HG03039 (cell line): ENCODE results near the gene GPR15LG.
A peak's percentile ranks its signal among the peaks of the same experiment; 100 is the strongest.

Experiments used
- ATAC-seq: cut with Tn5 transposase; IDR thresholded peaks from one replicate; pipeline ENCODE4 v1.9.1; 2021; ENCODE audit warnings: mild to moderate bottlenecking, moderate library complexity; ENCODE audit not compliant: unreplicated experiment

Gene GPR15LG

DNA sequence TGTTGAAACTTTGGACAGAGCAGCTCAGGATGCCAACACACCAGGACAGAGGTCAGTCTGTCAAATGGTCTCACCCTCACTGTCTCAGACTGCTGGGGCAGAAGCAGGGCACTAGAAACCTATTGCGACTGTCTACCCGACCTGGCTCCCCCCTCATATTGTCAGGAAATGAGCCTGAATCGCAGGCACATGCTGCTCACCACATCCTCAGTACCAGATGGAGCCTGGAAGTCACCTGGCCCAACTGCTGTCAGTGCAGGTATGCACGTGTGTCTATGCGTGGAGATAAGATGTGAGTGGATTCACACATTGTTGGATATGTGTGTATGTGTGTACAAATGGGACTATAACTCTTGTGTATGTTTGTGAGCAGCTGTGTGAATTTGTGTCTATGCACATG, 17.5 kb downstream of the GPR15LG start:
- no peak for ATAC-seq

DNA sequence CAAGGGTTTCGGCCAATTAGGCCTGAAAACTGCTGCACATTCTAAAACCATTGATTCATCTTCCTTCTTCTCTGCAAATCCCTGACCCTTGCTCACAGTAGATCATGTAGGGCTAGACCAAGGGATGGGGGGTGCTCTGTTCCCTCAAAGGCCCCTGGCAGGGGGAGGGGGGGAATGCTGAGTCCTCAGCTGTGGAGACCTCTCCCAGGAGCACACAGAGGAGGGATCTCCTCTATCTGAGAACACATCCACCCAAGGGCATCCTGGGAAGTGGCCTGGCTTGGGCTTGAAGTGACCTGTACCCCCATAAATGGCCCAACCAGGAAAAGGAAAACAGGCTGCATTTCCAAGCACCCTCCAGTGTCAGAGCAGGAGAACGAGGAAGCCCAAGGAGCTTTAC, 19.7 kb downstream of the GPR15LG start:
- no peak for ATAC-seq

DNA sequence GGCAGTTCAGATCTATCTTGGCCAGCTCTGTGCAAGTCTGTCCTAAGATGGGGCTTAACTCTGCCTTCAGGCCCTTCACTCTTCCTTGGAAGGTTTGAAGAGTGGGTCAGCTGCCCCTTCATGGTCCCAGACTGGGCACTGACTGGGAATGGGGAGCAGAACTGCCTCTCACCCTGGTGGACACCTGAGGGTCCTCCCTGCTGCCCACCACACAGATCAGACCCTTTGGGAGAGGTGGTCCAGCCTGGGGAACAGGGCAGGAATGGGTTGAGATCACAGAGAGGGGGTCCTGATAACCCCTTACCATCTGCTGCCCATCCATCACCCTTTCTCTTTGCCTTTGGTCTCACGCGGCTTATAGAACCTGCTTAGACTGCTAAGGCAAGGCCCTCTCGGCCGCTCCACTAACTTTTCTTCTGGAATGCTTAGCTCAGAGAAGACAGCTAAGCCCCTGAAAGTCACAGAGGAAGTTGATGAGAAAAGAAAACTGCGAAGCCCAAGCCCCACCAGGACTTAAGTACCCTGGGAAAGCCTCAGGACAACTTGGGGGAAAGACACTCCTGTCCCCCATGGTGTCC, 20.3 kb downstream of the GPR15LG start:
- no peak for ATAC-seq

DNA sequence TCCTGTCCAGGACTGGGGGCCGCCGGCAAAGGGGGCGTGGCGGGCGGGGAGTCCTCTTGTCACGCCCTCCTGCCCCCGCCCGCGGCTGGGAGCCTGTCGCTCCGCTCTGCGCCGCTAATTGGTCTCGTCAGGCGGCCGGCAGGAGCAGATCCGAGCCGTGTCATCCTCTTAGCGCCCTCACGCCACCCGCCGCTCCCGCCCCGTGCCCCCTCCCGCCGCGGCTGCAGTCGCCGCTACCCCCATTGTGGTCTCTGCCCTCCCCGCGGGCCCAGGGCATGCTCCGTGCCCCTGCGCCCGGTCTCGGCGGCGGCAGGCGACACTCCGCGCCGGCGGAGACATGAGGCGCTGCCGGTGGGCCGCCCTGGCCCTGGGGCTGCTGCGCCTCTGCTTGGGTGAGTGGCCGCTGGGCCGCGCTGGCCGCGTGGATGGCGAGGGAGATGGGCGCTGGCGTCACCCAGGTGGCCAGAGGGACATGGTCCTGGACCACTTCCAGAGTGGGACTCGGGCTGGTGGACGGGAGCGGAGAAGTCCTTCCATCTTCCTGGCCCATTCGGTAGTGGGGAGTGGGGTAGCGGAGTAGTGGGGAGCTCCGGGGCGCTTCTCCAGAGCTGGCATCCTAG, 20.9 kb downstream of the GPR15LG start, which contains the start of gene CDHR1:
Gene CDHR1, plus strand, starts transcription at position 114 of the 620 bp plus-strand sequence. Its CDS starts 224 bp downstream, at position 338.
- ATAC-seq = peak; percentile 74

DNA sequence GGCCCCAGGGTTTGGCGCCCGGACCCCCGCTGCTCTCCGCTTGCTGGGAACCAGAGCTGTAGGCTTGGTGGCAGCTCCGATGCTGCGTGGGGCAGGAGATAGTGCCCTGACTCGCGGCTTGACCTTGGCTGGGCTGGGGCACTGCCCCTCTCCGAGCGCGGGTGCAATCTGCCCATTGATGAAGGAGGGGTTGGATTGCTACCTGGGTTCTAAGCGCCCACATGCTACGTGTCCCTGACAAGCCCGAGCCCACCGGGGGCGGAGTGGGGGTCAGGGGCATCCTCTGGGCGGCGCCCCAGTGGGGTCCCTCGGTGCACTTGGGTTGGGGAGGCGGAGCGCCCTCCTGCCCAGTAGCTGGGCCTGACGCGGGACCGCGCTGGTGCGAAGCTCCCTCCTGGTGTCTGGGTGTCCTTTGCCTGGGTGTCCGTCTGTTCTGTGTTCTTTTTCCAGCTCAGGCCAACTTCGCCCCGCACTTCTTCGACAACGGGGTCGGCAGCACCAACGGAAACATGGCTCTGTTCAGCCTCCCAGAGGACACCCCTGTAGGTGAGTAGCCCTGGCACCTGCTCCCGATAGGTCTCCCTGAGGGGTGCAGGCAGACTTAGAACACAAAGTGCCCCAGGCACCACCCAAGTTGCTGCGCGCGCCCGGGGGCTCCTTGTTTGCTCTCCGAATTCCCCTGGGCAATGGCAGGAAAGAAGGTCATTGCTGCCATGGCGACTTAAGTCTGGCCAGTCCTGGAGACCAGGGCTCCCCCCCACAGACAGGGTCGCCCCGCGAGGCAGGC, 21.6 kb downstream of the GPR15LG start:
- ATAC-seq = no peak

DNA sequence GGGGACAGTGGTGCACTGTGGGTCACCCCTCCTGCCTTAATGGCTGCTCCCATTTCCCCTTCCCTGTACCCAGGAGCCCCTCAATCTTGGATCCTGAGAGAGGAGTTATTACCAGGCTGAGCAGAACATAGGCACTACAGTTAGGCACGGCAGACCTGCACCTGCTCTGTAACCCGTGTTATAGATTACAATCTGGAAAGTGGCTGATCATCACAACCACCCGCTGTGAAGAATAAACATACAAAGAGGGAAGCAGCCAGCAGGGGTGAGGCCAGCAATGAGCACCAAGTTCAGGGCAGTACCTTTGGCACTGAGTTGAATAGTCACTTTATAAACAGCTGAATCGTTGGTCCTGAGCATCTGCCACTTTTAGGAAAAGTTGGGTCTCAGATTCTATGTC, 22.5 kb downstream of the GPR15LG start:
- no peak for ATAC-seq

DNA sequence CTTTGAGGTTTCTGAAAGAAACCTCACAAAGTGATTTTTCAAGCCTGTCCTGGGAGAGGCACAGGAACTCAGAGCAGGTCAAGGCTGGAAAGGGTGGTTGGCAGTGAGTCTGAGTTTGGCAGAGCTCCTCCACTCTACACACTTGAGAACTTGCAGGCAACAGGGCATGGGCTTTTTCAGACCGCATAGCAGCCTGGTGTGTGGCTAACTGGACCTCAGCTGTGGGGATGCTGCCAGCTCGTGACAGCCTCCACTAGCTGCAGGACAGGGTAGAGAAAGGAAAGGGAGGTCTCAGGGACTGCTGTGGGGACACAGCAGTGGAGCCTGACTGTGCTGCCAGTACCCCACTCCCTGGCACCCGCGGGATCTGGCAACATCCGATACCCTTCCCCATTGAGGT, 23.3 kb downstream of the GPR15LG start:
- no peak for ATAC-seq

DNA sequence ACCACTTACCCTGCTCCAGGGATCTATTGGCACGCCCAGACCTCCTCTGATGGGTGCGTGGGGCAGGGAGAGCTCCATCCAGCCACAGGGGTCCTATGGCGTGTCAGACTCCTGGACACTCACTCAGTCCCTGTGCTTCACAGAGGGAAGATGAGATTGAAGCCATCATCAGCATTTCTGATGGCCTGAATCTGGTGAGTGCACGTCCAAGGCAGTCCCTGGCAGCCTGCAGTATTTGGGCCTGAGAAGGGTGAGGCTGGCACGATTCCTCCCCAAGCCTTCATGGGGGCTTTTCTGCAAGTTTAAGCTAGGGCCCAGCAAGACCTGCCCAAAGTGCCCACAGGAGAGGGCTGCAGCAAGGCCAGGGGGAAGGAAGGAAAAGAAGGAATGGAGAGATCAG, 24.0 kb downstream of the GPR15LG start:
- ATAC-seq = no peak

DNA sequence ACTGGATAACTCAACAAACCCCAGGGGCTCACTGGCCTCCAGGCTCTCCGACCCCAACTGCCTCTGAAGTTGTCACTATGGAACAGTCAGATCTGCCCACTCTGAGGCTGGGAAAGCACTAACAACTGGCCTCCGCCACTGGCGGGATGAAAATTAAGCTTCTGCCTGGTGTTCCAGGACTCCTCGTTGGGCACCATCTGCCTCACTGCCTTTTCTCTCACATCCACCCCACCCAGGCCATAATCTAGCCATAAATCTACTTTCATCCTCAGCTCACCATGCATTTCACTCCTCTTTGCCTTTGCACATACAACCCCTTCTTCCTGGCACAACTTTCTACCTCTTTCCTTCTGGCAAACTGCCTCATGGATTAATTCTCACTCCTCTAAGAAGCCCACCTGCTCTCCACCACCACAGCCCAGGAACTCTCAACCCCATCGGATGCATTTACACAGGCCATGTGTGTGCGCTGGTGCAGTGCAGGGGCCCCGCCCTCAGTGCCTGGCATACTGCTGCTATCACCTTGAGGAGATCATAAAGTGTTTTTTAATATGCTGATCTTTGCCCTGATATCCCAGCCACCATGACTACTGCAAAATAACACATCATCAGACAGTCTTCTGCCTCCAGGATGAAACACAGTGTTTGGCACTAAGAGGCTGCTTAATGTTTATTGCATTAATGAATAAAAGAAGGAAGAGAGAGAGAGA, 24.8 kb downstream of the GPR15LG start:
- no peak for ATAC-seq

DNA sequence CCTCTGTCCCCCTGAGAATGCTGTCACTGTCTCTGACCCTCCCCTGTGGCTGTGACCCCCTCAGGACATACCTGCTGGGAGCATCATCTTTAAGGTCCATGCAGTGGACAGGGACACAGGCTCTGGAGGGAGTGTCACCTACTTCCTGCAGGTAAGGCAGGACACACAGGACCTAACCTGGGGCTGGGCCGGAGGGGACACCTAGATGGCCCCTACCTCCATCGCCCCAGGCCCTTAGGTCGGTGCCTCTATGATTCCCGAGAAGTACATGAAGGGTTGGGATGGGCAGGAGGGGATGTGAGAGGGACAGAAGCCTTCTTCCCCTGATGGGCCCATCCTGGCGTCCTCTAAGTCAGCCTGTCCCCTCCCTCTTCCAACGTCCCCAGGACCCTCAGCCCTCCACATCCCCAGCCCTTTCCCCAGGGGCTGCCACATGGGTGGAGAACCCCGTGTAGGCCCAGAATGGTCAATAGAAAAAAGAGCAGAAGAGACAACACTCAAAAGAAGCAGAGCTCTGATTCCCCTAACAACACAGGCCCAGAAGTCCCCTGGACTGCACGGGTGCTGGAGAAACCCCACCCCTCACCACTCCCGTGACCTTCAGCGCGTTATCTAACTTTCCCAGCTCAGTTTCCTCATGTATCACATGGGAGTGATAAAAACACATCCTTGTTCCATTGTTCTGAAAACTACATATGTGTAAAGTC, 27.1 kb downstream of the GPR15LG start:
- no peak for ATAC-seq

DNA sequence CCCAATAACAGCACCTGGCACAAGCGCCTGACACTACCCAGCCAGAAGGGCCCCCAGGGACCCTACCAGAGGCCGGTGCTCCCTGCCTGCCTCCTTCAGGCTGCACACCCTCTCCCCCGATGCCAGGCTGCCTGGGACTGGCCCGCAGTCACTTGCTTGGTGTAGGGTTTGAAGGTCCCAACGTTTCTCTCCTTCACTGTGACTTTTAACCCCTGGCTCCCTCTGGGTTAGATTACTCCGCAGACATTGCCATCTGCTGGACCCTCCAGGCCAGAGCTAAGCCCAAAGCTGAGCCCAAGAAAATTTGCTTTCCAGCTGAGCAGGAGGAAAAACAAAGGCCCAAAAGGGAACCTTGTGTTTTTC, 27.6 kb downstream of the GPR15LG start:
- ATAC-seq = no peak

DNA sequence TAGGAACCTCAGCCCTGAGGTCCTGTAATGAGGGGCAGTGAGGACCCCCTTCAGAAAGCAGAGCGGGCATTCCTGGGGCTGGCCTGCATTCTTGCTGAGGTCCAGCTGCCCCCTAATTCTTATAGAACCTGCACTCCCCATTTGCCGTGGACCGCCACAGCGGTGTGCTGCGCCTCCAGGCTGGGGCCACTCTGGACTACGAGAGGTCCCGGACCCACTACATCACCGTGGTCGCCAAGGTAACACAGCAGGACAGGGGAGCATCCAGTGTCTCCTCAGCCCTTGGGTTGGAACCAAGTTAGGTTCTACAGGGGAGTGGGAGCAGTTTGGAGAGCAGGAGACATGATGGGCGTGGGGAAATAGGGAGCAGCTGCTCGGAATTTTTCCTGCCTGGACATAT, 28.1 kb downstream of the GPR15LG start:
- ATAC-seq = no peak

DNA sequence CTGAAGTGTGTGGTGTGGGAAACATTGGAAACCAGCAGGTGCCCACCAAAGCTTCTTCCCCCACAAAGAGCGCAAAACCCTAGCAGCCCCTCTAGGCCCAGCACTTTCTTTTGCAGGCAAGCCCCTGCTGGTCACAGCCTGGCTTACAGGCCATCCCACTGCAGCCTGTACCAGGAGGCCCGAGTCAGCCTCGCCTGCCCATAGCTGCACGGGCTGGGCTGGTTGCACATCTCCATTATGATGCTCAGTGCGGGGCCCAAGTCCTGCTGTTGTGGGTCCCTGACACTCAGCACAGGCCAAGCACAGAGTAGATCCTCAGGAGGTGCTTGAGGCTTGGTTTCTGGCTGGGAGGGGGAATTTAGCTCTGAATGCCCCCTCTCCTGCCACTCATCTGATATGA, 28.7 kb downstream of the GPR15LG start:
- no peak for ATAC-seq

DNA sequence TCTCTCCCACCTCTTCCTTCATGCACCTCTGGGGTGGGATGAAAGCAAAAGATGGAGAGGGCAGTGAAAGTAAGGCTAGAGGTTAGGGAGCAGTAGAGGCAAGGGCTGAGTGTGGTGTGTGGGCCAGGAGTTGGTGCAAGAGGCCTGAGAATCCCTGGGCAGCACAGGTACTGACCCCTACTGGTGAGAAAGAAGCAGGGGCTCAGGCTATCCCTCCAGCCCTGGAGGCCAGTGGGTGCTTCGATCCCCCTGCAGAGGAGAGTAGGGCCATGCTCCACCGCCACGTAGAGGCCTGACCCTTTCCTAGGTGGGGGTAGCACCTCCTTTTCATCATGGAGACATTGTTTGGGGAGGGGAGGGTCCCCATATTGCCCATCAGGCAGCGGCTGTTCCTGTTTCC, 30.5 kb downstream of the GPR15LG start:
- no peak for ATAC-seq

DNA sequence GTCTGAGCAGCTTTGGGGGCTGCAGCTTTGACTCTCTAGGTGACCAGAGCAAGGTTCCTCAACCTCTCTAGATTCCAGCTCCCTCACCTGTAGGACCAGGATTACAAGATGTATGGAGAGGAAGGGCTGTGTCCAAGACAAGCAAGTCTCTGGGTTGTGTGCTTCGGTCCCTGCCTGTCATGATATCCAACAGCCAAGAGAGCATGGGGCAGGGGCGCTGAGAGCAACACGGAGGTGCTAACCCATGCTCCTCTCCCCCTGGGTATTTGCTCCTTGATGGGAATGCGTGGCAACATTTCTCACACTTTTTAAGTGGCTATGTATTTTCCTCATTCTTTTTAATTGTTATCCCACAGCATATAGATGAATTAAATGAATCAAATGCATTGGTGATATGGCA, 31.0 kb downstream of the GPR15LG start:
- ATAC-seq = no peak

DNA sequence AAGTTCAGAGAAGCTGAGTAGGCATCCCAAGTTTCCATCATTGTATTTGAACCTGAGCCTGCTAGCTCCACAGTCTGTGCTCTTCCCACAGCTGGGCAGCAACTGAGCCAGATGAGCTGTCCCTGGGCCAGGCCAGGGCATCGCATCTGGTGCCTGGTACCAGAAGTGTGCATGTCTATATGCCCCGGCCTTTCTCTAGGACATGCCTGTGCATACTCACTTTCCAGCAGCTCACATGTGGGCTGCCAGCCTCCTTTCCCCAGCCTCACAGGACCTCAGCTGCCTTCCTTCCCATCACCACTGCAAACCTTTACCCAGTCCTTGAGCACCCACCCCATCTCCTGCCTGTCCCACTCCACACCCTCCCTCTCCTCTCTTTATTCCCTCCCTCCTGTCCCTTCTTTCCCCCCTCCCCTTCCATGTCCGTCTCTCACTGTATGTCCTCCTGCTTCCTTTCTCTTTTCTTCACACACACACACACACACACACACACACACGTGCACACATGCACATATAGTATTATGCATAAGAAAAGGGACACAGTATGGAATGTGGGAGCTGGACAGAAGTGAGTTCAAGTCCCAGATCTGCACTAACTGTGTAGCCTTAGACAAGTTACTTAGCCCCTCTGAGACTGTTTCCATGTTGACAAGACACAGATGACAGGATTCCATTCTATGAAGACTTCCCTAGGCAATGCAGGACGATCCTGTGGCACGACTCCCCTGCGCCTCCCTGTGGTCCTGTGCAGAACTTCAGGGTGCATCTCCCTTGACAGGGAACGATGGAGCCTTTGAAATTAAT, 31.6 kb downstream of the GPR15LG start:
- peak; percentile 51 for ATAC-seq

DNA sequence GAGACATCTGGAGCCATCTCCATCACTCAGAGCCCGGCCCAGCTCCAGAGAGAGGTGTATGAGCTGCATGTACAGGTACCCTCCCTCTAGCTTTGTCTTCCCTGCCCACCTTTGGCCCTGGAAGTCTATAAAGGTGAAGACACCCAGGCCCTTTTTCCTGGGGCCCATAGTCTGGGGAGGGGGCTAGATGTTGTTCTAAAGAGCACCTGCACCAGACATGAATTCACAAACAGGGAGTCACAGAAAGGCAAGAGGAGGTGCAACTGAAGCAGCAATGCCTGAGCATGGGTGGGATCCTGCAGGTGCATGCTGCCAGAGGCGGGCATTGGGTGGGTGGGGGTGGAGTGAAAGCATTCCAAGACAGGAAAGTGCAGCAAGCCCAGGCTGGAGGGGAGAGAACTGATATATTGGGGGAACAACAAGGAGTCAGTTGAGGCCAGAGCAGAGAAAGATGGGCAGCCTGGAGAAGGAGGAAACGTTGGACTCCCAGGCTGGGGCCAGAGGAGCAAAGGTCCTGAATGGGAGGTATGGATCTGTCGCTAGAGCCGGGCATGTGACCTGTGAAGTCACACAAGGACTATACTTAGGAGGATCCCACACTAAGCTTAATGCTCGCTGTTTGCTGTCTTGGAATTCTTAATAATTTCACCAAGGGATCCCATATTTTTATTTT, 32.4 kb downstream of the GPR15LG start:
- ATAC-seq = no peak

DNA sequence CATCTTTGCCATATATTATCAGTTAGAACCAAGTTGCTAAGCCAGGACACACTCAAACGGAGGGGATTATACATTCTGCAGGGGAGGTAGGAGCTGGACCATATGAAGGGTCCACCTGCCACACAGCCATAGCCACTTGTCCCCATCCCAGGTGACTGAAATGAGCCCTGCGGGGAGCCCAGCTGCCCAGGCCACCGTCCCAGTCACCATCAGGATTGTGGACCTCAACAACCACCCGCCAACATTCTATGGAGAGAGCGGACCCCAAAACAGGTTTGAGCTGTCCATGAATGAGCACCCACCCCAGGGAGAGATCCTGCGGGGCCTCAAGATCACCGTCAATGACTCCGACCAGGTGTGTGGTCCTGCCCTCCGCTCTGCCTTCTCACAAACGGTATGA, 34.4 kb downstream of the GPR15LG start:
- ATAC-seq = no peak

DNA sequence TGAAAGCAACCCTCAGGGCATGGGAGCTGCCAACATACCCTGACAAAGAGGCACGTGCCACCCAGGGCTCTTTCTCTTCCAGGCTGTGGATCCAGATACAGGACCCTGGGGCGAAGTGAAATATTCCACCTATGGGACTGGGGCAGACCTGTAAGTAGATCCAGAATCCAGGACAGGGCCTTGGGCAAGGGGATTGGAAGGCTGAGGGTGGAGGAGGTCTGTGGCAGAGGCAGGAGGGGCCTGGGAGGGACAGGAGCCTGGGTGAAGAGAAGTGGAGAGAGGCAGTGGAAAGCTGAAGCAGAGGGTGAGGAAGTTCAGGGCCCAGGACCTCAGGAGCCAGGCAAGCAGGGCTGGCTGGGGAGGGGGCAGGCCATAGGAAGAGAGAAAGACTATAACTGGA, 38.0 kb downstream of the GPR15LG start:
- ATAC-seq = no peak

DNA sequence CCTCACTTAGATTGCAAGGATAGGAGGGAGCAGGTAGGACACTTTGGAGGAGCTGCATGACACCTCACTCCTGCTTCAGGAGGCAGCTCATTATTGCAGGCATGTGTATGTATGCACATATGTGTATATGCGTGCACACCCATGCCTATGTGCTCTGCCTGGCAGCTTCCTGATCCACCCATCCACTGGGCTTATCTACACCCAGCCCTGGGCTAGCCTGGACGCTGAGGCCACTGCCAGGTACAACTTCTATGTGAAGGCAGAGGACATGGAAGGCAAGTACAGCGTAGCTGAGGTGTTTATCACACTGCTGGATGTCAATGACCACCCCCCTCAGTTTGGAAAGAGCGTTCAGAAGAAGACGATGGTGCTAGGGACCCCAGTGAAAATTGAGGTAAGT, 38.4 kb downstream of the GPR15LG start:
- no peak for ATAC-seq
